ENCODE measurements around the gene MBNL2. TPM values are rescaled to one million over a fixed set of nuclear protein-coding genes. Genes with fewer than 3 reads are reported as not detected.

Gene MBNL2
- total and polyA plus RNA-seq, 11 donors: 18.5 to 100 (median 81.4) TPM

- Histone ChIP-seq H3K4me3 (no peak overlapping the region), H3K4me1 (peaks cover 3 to 67% (median 37%) of the 10 kb centered on the region in 12 donors), H3K36me3 (peaks cover 0 to 14% (median 0%) of the 10 kb centered on the region in 9 donors), H3K27me3 (no peaks in the 10 kb centered on the region), H3K9me3 (no peaks in the 10 kb centered on the region), H3K27ac (no peak overlapping the region)
- DNase-seq: no peak
- TF ChIP-seq POLR2A (IDR thresholded peaks at IDR 0.05) (no peak), CTCF (IDR thresholded peaks at IDR 0.05) (no peak)
- no peak for ATAC-seq
- WGBS, 4 donors: 75 to 81% (median 77%) methylated on average over 2 of the region's 2 CpGs
- intact Hi-C loops (cut with DNase I): loop anchor here in 4 of 10 donors (5.0 to 10.0 kb wide), 8 partner anchors 107 to 367 kb away; partner anchors contain the start of gene MBNL2 (in 2 of the 4)
These were observed 215.6 kb downstream of the MBNL2 start for GRCh38 chr13:97437729-97438128.

GRCh38 chr13:97438856-97439595 is 216.9 kb downstream of the MBNL2 start:
- H3K27ac ChIP-seq: no peak overlapping the region
- no peak overlapping the region for H3K4me3 ChIP-seq
- WGBS, 4 donors: 56 to 67% (median 63%) methylated on average over 3 of the region's 3 CpGs
- no peaks in the 10 kb centered on the region for H3K9me3 ChIP-seq
- ATAC-seq (no peak), DNase-seq (no peak)
- intact Hi-C loops (cut with DNase I): loop anchor here in 4 of 10 donors (5.0 to 10.0 kb wide), 8 partner anchors 106 to 366 kb away; partner anchors contain the start of gene MBNL2 (in 2 of the 4)
- H3K27me3 ChIP-seq: no peaks in the 10 kb centered on the region
- TF ChIP-seq CTCF (IDR thresholded peaks at IDR 0.05) (no peak), POLR2A (IDR thresholded peaks at IDR 0.05) (no peak)
- peaks cover 3 to 67% (median 37%) of the 10 kb centered on the region in 12 donors for H3K4me1 ChIP-seq
- peaks cover 0 to 22% (median 8%) of the 10 kb centered on the region in 9 donors for H3K36me3 ChIP-seq

GRCh38 chr13:97440598-97441170 is 218.6 kb downstream of the MBNL2 start:
- TF ChIP-seq CTCF (IDR thresholded peaks at IDR 0.05) (no peak), POLR2A (IDR thresholded peaks at IDR 0.05) (no peak)
- Histone ChIP-seq H3K27me3 (no peaks in the 10 kb centered on the region), H3K4me3 (no peak overlapping the region), H3K9me3 (no peaks in the 10 kb centered on the region), H3K36me3 (peaks cover 0 to 22% (median 8%) of the 10 kb centered on the region in 9 donors), H3K4me1 (peaks cover 3 to 66% (median 31%) of the 10 kb centered on the region in 12 donors), H3K27ac (no peak overlapping the region)
- ATAC-seq (no peak), DNase-seq (no peak)
- WGBS, 4 donors: 53 to 71% (median 63%) methylated on average over 2 of the region's 2 CpGs
- intact Hi-C loops (cut with DNase I): loop anchor here in 1 of 10 donors (10.0 kb wide), 1 partner anchor 124 kb away; no protein-coding TSS in a partner anchor

GRCh38 chr13:97441368-97441767 is 219.2 kb downstream of the MBNL2 start:
- H3K27me3 ChIP-seq: no peaks in the 10 kb centered on the region
- no peaks in the 10 kb centered on the region for H3K9me3 ChIP-seq
- H3K27ac ChIP-seq: no peak overlapping the region
- no peak overlapping the region for H3K4me3 ChIP-seq
- H3K4me1 ChIP-seq: peaks cover 1 to 59% (median 24%) of the 10 kb centered on the region in 12 donors
- intact Hi-C loops (cut with DNase I): loop anchor here in 1 of 10 donors (10.0 kb wide), 1 partner anchor 123 kb away; no protein-coding TSS in a partner anchor
- no peak for TF ChIP-seq CTCF (IDR thresholded peaks at IDR 0.05)
- no peak for TF ChIP-seq POLR2A (IDR thresholded peaks at IDR 0.05)
- DNase-seq (no peak), ATAC-seq (no peak)
- H3K36me3 ChIP-seq: peaks cover 0 to 24% (median 8%) of the 10 kb centered on the region in 9 donors
